SKM-1 (cell line): ENCODE data around the gene GSK3B.
A peak's percentile ranks its signal among the peaks of the same experiment; 100 is the strongest.

Source experiments
- DNase-seq: peaks from one replicate; lab custom pipeline; 2025; ENCODE audit not compliant: unreplicated experiment; lab: John Stamatoyannopoulos, UW

The GSK3B gene

DNA sequence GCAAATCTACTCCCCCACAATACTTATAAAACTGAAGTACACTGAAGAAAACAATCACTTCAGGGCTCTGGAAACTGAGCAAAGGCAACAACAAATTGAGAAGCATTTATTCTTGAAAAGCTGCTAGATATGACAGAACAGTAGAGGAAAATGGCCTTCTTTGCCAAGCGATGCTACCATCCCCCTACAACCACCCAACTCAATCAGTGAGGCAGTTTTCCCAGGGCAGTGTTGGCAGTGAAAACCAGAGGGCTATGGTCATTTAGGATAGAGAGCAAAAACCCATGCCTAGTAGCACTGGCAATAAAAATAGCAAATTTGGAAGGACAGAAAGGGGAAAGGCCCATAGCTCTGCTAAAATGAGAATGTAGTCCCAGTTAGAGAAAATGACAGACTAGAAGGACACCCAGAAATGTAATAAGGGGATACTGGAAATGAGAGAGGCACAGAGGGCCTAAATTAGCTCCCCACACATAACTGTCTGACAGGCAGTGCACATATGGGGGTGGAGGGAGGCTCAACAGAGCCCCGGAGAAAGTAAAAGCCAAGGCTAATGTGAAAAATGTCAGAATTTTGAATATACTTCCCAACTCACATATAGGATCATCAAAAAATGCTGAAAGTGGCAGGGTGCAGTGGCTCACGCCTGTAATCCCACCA lies 143.5 kb downstream of the GSK3B start:
- no peak for DNase-seq

DNA sequence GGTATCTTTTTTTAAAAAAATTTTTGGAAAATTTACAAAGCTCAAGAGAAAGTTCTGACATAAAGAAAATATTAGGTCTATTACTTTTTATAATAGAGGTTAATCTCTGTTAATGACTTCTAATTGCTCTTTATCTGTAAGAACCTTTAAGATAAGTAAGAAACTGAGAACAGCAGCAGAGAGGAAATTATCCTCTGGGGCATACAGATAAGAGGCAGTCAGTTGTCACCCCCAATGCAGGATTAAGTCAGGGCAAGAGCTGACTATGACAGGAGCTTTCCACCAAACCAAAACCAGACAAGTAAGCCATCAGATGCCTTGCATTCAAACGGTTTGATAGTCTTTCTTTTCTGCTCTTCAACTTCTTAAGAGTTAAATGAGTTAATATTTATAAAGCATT lies 149.0 kb downstream of the GSK3B start:
- no peak for DNase-seq

DNA sequence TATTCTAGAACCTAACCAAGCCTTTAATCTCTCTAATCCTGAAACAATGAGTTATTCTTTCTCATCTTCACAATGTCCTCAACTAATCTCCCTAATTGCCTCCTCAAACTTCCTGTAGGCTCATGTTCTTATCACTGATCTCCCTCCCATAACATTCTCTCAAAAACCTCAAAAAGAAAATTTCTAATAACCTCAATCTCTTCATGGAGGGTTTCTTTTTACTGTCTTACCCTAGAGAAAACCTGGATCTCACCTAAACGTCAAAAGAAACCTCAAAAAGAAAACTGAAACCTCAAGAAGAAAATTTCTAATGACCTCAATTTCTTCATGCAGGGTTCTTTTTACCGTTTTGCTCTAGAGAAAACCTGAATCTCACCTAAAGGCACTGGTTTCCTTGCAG lies 150.2 kb downstream of the GSK3B start:
- no peak for DNase-seq

DNA sequence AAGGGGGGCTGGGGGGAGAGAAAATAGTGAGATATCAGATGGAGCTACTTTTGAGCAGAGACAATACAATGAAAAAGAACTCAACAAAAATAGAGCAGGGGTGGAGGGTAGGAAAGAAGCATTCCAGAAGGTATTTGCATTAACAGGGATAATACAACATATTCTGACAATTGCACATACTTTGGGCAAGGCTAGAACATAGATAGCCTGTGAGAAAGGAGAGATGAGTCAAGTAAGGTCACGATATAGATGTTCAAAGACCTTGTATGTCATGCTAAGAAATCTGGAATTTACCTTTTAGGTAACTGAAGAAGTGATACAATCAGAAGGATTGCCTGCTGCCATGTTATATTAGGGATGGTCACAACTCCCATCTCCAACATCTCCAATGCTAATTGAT lies 155.2 kb downstream of the GSK3B start:
- DNase-seq: no peak

DNA sequence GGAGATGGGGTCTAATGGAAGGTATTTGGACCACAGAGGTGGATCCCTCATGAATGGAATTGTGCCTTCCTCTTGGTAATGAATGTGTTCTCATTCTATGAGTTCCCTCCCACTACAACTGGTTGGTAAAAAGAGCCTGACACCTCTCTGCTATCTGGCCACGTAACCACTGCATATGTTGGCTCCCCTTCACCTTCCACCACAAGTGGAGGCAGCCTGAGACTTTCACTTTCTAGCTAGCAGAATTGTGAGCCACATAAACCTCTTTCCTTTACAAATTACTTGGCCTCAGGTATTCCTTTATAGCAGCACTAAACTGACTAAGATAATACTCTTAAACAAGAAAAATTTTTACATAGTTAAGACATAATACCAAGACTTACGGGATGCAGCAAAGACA lies 157.0 kb downstream of the GSK3B start:
- no peak for DNase-seq

DNA sequence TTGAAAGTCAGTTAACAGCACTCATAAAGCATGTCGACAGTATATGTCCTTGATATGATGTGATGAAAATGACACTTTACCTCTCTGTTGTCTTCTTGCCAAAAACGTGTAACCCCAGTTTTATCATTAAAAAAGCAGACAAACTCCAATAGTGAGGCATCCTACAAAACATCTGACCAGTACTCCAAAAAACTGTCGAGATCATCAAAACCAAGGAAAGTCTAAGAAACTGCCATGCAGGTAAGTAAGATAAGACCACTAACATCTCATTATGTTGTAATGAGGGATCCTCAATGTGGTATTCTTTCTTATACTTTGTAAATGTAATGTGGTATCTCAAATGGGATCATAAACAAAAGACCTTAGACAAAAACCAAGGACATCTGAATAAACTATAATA lies 160.0 kb downstream of the GSK3B start:
- no peak for DNase-seq

DNA sequence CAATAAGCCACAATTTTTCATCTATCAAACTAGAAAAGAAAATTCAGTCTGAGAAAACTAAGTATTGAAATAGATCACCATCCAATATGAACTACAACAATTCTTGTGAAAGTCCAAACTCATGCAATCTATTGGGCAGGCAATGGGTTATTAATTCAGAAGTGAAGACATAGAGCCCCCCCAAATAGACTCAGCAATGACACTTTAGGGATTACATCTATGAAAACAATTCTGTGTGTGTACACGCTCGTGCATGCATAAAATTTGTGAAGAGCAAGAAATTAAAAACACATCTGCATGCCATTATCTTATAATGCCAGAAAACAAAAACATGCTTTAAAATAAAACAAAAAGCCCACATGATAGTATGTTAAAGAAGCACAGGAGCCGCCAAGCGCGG lies 161.0 kb downstream of the GSK3B start:
- DNase-seq: no peak

DNA sequence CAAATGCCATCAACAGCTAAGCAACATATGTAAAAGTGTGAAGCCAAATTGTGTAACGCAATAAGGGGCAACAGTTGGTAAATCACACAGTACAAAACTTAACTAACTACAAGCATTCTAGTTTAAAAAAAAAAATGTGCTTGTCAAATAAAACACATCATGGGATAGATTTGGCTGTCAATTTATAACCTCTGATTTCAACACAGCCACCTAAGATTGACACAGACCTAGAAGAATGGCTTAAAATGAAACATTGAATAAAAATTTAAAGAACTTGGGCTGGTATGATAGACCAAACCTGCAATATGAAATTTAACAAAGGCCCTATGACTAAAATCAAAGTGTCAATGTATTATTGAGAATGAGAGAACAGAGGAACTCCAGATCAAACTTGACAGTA lies 164.0 kb downstream of the GSK3B start:
- no peak for DNase-seq

DNA sequence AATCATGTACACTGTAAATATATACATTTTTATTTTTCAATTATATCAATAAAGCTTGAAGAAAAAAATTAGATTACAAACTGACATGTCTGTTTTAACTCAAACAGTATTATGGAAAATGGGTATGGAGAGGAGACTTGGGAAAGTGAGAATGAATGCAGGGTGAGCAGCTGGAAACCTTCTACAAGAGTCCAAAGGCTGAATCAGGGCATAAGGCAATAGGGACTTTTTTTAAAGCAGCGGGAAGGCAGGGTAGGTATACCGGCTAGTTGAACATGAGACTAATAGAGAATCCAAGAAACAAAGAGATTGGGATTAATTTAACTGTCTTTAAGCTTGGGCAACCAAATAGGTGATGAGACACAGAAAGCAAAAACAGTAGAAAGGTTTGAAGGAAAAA lies 167.1 kb downstream of the GSK3B start:
- DNase-seq: no peak

DNA sequence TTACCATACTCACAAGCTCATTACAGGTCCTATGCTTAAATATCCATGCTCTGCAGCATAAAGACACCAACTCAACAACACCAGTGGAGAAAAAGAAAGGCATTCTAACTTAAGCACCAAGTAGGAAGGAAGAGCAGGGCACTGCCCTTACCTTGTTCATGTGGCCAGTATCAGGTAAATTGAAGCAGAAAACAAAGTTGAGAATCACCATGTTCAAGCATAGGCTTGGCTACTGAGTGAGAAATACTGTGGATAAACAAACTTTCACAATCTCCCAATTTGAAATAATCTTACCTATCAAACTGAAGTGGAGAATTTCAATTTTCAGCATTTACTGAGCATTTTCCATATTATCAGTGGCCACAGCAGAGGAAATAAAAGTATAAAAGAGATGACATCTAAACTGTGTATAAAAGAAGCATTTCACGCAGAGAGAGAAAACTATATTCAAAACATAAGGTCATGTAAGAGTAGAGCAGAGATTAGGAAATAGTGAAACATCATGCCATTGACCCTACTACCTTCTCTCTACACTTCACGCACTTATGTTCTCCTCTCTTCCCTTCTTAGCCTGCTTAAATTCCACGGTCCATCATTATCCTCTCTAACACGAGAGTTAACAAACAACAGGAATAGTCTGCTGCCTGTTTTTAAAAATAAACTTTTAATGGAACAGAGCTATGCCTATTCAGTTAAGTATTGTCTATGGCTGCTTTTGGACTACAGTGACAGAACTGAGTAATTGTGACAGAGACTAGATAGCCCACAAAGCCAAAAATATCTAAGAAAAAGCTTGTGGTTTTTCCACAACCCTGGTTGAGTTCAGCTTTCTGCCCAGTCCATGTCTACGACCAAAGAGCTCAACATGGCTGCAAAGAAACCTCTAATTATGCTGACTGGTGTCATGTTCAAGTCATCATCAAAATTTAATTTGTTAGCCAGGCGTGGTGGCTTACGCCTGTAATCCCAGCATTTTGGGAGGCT lies 169.8 kb downstream of the GSK3B start:
- DNase-seq: no peak

DNA sequence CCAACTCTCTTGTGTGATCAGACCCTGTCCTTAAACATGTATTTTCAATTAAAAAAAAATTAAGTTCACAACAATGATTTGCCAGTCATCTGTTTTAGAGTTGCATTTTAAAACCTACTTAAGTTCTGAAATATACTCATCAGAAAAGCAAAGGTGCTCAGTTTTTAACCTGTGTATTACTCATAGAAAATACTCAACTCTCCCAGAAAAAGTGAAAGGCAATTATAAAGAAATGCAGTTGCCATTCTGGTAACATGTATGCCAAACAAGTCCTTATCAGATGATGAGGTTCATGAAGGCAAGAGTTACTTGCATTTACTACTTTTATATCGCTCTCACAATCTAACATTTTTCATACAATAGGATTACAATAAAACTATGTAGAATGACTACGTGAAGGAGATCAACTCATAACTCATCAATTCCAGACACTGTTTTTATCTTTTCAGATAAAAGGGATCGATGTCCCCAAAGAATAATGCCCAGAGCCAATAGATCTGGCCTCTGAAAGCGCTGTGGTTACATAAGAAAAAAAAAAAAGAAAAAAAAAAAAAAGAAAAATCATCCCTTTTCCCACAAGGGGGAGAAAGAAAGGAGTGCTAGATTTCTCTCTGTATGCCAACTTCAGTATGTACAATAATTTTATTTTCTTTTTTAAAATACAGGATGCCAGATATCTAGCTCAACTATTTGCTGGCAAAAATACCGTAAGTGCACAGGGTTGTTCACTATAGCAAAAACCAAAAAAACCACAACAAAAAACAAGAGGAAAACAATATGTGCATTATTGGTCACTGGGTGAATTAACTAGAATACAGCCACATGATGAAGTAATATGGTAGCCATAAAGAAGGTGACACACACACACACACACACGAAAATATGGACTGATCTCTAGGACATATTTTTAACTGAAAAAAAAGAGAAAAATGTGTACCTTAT lies 175.0 kb downstream of the GSK3B start:
- DNase-seq: no peak

DNA sequence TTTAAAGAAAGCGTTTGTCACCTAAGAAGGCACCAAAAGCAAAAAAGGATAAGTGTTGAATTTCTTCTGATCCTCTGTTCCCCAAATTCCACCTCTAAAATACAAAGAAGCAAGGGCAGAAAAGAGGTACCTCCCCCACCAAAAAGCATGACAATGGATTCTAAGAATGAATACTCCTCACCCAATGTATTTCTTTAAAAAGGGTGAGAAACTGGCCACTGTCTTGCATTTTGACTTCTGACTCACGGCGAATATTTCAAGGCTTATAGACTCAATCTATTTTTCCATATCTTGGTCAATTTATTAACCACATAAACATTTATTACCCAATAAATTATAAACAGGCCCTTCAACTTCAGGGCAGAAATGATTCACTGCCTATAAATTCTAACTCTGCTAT lies 181.2 kb downstream of the GSK3B start:
- no peak for DNase-seq

DNA sequence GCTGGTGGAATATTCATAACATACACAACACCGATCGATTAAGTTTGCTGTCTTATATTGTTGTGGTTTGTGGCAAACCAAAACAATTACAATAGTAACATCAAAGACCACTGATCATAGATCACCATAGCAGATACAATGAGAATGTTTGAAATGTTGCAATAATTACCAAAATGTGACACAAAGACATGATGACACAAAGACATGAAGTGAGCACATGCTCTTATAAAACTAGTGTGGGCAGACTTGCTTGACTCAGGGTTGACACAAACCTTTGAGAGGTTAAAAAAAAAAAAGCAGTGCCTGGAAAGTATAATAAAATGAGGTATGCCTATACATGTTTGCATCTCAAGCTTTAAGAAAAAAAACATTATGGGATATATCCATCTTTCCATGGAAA lies 182.0 kb downstream of the GSK3B start:
- no peak for DNase-seq

DNA sequence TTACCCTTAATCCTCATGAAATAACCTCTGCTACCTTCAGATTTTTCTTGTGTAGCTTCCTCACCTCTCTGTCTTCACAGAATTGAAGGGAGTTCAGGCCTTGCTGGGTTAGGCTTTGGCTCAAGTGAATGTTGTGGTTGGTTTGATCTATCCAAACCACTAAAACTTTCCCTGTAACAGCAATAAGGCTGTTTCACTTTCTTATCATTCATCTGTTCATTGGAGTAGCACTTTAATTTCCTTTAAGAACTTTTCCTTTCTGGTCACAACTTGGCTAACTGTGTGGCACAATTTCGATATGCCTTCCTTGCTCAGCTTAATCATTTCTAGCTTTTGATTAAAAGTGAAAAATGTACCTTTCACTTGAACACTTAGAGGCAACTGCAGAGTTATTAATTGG lies 182.5 kb downstream of the GSK3B start:
- no peak for DNase-seq

DNA sequence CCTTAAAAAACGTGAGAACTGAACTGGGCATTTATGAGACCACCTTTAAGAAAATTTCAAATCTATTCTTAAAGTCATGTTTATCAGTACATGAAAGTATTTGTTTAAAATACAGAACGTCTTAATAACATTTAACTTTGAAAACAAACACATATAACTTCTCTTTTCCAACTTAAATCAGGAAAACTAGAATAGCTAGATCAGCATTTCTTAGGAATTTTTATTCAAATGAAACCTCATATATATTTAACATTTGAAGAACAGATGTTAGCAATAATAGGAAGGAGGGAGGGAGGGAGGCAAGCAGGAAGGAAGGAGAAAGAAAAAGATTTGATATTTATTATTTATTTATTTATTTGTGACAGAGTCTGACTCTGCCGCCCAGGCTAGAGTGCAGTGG lies 192.2 kb downstream of the GSK3B start:
- DNase-seq: no peak

DNA sequence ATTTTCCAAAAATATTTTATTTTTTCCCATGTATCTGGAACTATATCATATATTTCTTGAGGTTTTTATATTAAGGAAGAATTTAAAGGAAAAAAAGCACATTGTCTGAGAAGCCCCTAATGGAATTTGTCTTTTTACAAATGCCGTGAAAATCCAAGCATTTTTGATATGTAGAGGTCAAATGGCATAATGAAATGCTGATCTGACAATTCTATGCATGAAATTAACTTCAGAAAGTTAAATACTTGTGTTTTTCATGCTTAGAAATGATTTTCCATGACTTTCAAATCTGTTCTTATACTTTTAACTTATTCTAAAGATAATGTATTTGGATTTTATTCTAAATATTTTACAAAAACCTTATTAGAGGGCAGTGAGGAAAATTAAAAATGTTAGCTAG lies 193.1 kb downstream of the GSK3B start:
- no peak for DNase-seq

DNA sequence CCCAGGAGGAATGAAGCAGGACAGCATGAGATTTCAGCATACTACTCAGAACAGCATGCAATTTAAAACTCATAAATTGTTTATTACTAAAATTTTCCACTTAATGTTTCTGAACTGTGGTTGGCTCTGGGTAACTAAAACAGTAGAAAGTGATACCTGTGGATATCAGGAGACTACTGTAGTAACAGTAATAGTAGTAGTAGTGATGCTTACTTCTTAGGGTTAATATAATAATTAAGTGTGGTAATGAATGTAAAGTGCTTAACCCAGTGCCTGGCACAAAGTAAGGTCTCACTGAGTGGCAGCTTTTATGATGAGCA lies 195.1 kb downstream of the GSK3B start:
- DNase-seq: no peak

DNA sequence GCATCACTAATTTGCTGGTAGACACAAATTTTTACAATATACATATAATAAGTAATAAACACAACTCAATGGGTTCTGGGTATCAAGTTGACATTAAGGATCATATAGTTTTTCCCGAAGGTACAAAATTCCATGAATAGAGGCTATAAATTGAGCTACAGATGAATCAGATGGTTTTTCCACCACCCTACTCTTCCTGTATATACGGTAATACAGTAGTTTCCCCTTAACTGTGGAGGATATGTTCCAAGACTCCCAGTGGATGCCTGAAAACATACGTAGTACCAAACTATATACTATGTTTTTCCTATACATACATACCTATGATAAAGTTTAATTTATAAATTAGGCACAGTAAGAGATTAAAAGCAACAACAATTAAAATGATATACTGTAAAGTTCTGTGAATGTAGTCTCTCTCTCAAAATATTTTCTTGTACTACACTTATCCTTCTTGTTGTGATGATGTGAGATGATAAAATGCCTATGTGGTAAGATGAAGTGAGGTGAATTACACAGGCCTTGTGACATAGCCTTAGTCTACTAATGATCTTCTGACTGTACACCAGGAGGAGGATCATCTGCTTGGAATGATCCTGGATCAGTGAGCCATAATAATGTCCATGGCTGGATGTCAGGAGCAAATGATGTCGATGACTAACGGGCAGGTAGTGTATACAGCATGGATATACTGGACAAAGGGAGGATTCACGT lies 195.6 kb downstream of the GSK3B start:
- DNase-seq: no peak

DNA sequence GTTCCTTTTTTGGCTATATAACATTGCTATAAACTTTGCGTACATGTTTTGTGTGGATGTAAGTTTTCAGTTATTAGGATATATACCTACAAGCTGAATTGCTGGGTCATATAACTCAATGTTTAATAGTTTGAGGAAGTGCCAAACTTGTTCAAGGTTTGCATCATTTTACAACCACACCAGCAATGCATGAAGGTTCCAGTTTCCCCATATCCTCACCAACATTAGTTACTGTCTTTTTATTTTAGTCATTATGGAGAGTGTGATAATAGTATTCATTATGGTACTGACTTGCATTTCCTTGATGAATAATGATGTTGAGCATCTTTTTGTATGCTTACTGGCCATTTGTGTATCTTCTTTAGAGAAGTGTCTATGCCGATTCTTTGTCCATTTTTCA lies 200.1 kb downstream of the GSK3B start:
- peak; percentile 17 for DNase-seq

DNA sequence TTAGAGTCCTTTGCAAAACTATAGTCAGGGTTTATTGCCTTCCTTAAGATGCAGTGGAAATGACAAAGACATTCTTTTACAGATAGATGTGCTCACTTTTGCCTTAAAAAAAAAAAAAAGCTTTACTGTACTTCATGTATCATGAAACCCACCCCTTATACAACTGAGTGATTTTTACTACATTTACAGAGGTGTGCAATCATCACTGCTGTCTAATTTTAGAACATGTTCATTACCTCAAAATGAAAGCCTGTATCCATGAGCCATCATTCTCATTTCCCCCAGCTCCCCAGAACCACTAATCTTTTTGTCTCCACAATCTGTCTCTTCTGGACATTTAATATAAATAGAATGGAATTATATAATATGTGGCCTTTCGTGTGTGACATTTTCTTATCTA lies 200.5 kb downstream of the GSK3B start:
- no peak for DNase-seq
